Right ventricle myocardium inferior (tissue), 1 donor: Measurements from ENCODE around the gene RPL6. TPM values are rescaled to one million over a fixed set of nuclear protein-coding genes. Genes with fewer than 3 reads are reported as not detected.
"Not testable (repeated sequence)": the region's sequence is repeated elsewhere in the genome, so short reads cannot be mapped to it uniquely, and the experiment has no call there.

Experiments
- ATAC-seq: fragments of 200-7000 bp; cut with Tn5 transposase; one replicate; pipeline ENCODE4 v1.9.1; 2020; ENCODE audit warnings: mild to moderate bottlenecking, moderate library complexity
- DNase-seq: peaks from one replicate; pipeline ENCODE4 v3.0.0; 2021; ENCODE audit errors: missing footprints
- intact Hi-C: fragments of 100-400 bp; cut with DNase I; formaldehyde crosslinking; loops from one replicate; pipeline ENCODE4 v1.11.0; 2022
- long read RNA-seq: library from polyadenylated mRNA; unstranded; transcript quantifications from one replicate; pipeline ENCODE4 v2.0.0, GENCODE V29; 2021
- total RNA-seq: library from RNA; stranded (reverse); fragmentation: NEBNext Ultra II Directional; extraction: Animal tissue kit (Norgen Biotek cat#: 25700); gene quantifications from one replicate; pipeline ENCODE4 v1.2.1, GENCODE V29; 2021
- donor health status: DM: no; HTN: yes; CAD: no; lungs with severe emphysema.

Gene RPL6
- 646 TPM for total RNA-seq
- long read RNA-seq, transcript RPL6-201 (7 exons, 947 nt), result major isoform, 166 of 209 reads
- long read RNA-seq, partial matches to known transcripts, result 40 of 209 reads
- long read RNA-seq, other reads (novel, unspliced or antisense), result 2 of 209 reads

GRCh38 chr12:112409064-112409905, at the start of gene RPL6:
Gene RPL6, minus strand, starts transcription at chr12:112409605. Its CDS starts 949 bp downstream, at chr12:112408656.
- ATAC-seq, result peak; percentile 95
- DNase-seq, result peak; percentile 74
- intact Hi-C loops, result no loop called here

- DNase-seq (no peak), ATAC-seq (no peak)
Observed at GRCh38 chr12:112458751-112459150, 49.3 kb upstream of the RPL6 start.

GRCh38 chr12:112458330-112458729, 48.9 kb upstream of the RPL6 start:
- intact Hi-C loops, result no loop called here
- no peak for DNase-seq

More at GRCh38 chr12:112458751-112459150, 49.3 kb upstream of the RPL6 start:
- intact Hi-C loops, result no loop called here

GRCh38 chr12:112457142-112457541, 47.7 kb upstream of the RPL6 start:
- intact Hi-C loops, ATAC-seq, DNase-seq: not testable (repeated sequence)

More at GRCh38 chr12:112458330-112458729, 48.9 kb upstream of the RPL6 start:
- ATAC-seq, result no peak

GRCh38 chr12:112456029-112456428, 46.6 kb upstream of the RPL6 start:
- intact Hi-C loops, result no loop called here
- DNase-seq (no peak), ATAC-seq (no peak)

- DNase-seq, result no peak
- intact Hi-C loops, result no loop called here
- no peak for ATAC-seq
Observed at GRCh38 chr12:112450725-112451124, 41.3 kb upstream of the RPL6 start.

GRCh38 chr12:112448165-112448564, 38.8 kb upstream of the RPL6 start:
- DNase-seq, intact Hi-C loops, ATAC-seq: not testable (repeated sequence)

- ATAC-seq (no peak), DNase-seq (no peak)
- intact Hi-C loops, result no loop called here
Observed at GRCh38 chr12:112447106-112447505, 37.7 kb upstream of the RPL6 start.

GRCh38 chr12:112446008-112446725, 36.8 kb upstream of the RPL6 start:
- ATAC-seq (no peak), DNase-seq (no peak)
- intact Hi-C loops, result no loop called here

GRCh38 chr12:112443916-112444315, 34.5 kb upstream of the RPL6 start:
- intact Hi-C loops, result no loop called here
- no peak for ATAC-seq

GRCh38 chr12:112440653-112441052, 31.2 kb upstream of the RPL6 start:
- ATAC-seq, DNase-seq, intact Hi-C loops: not testable (repeated sequence)

More at GRCh38 chr12:112443916-112444315, 34.5 kb upstream of the RPL6 start:
- no peak for DNase-seq

GRCh38 chr12:112439769-112440168, 30.4 kb upstream of the RPL6 start:
- no peak for ATAC-seq
- DNase-seq, result no peak
- intact Hi-C loops, result no loop called here

GRCh38 chr12:112438645-112439044, 29.2 kb upstream of the RPL6 start:
- intact Hi-C loops, DNase-seq, ATAC-seq: not testable (repeated sequence)

- intact Hi-C loops, result no loop called here
- ATAC-seq (no peak), DNase-seq (no peak)
Observed at GRCh38 chr12:112433551-112433950, 24.1 kb upstream of the RPL6 start.

GRCh38 chr12:112431965-112432364, 22.6 kb upstream of the RPL6 start:
- DNase-seq (no peak), ATAC-seq (no peak)
- intact Hi-C loops, result no loop called here

GRCh38 chr12:112430929-112431328, 21.5 kb upstream of the RPL6 start:
- DNase-seq, result no peak
- no peak for ATAC-seq
- intact Hi-C loops, result no loop called here

- intact Hi-C loops, result no loop called here
- DNase-seq, result no peak
- no peak for ATAC-seq
Observed at GRCh38 chr12:112427760-112428159, 18.4 kb upstream of the RPL6 start.

GRCh38 chr12:112425582-112426382, 16.4 kb upstream of the RPL6 start:
- intact Hi-C loops, result no loop called here
- ATAC-seq, result no peak
- no peak for DNase-seq

- no peak for DNase-seq
- intact Hi-C loops, result no loop called here
- no peak for ATAC-seq
Observed at GRCh38 chr12:112424126-112424525, 14.7 kb upstream of the RPL6 start.
